RWPE2 (cell line): ENCODE results near the gene CHADL.

ENCODE experiments used
- ATAC-seq: fragments of 200-7000 bp; cut with Tn5 transposase; 3 replicates; pipeline ENCODE4 v1.9.1; 2021; ENCODE audit warnings: low read depth
- DNase-seq: peaks from one replicate; pipeline ENCODE4 v3.0.0-alpha.2; 2020; ENCODE audit warnings: low spot score
- H3K27ac ChIP-seq: fragments of 450-650 bp; 2 replicates; pipeline ENCODE4 v1.5.1; 2017; ENCODE audit warnings: mild to moderate bottlenecking; ENCODE audit not compliant: poor library complexity, severe bottlenecking
- H3K27me3 ChIP-seq: fragments of 250-450 bp; sonication (Bioruptor Pico); 2 replicates; pipeline ENCODE4 v1.5.1; 2021; ENCODE audit warnings: mild to moderate bottlenecking, moderate library complexity; ENCODE audit not compliant: insufficient read depth, poor library complexity, severe bottlenecking
- H3K36me3 ChIP-seq: fragments of 250-450 bp; sonication (Bioruptor Pico); 2 replicates; pipeline ENCODE4 v1.5.1; 2020; ENCODE audit warnings: low read depth, mild to moderate bottlenecking, moderate library complexity
- H3K4me1 ChIP-seq: fragments of 250-450 bp; sonication (Bioruptor Pico); 2 replicates; pipeline ENCODE4 v1.5.1; 2021; ENCODE audit warnings: mild to moderate bottlenecking, moderate library complexity; ENCODE audit not compliant: insufficient read depth, poor library complexity, severe bottlenecking
- H3K4me3 ChIP-seq: fragments of 250-450 bp; sonication (Bioruptor Pico); 2 replicates; pipeline ENCODE4 v1.5.1; 2021; ENCODE audit warnings: mild to moderate bottlenecking, moderate library complexity; ENCODE audit not compliant: severe bottlenecking
- H3K9me3 ChIP-seq: fragments of 250-450 bp; sonication (Bioruptor Pico); 2 replicates; pipeline ENCODE4 v1.5.1; 2021; ENCODE audit warnings: mild to moderate bottlenecking, moderate library complexity; ENCODE audit not compliant: severe bottlenecking
- TF ChIP-seq, protein P1 (sequence below): fragments of 450-650 bp; IDR thresholded peaks from one replicate; pipeline ENCODE4 v1.5.1; 2017; ENCODE audit warnings: mild to moderate bottlenecking, moderate library complexity; ENCODE audit not compliant: poor library complexity, severe bottlenecking

CHADL gene

DNA sequence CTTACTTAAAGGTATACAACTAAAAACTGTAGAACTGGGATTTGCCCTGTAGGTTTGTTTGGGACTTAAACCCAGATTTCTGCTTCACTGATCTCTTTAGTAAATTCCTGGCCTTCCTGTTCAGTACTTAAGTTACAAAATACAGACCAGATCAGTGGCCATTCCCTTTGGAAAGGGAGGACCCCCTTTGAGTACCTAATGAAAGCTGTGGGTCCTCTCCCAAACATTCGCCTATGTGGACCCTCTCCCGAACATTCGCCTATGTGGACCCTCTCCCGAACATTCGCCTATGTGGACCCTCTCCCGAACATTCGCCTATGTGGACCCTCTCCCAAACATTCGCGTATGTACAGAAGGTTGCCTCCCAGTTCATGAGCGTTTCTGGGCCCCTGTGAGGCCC is 25.3 kb downstream of the CHADL start:
- no peak overlapping the region for H3K4me3 ChIP-seq
- no peak overlapping the region for H3K27ac ChIP-seq
- no peaks in the 10 kb centered on the region for H3K27me3 ChIP-seq
- no peaks in the 10 kb centered on the region for H3K9me3 ChIP-seq
- peaks cover 45% of the 10 kb centered on the region for H3K36me3 ChIP-seq
- no peak for DNase-seq
- ATAC-seq, result no peak
- peaks cover 20% of the 10 kb centered on the region for H3K4me1 ChIP-seq
- TF ChIP-seq, protein P1, sequence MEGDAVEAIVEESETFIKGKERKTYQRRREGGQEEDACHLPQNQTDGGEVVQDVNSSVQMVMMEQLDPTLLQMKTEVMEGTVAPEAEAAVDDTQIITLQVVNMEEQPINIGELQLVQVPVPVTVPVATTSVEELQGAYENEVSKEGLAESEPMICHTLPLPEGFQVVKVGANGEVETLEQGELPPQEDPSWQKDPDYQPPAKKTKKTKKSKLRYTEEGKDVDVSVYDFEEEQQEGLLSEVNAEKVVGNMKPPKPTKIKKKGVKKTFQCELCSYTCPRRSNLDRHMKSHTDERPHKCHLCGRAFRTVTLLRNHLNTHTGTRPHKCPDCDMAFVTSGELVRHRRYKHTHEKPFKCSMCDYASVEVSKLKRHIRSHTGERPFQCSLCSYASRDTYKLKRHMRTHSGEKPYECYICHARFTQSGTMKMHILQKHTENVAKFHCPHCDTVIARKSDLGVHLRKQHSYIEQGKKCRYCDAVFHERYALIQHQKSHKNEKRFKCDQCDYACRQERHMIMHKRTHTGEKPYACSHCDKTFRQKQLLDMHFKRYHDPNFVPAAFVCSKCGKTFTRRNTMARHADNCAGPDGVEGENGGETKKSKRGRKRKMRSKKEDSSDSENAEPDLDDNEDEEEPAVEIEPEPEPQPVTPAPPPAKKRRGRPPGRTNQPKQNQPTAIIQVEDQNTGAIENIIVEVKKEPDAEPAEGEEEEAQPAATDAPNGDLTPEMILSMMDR, result no peak

DNA sequence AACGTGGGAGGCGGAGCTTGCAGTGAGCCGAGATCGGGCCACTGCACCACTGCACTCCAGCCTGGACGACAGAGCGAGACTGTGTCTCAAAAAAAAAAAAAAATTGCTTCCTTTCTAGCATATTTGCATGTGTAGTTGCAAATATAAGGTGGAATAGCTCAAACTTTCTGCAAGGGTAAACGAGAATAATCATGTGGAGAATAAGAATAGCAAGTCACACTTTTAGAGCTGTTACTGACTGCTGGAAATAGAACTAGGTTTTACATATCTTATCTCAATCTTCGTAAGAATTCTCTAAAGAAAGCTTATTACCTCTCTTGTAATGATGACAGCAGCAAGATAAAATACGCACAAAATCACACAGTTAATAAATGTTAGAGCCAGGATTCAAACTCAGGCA is 34.0 kb downstream of the CHADL start:
- Histone ChIP-seq H3K4me3 (no peak overlapping the region), H3K27ac (no peak overlapping the region), H3K36me3 (peaks cover 25% of the 10 kb centered on the region), H3K27me3 (no peaks in the 10 kb centered on the region), H3K4me1 (no peaks in the 10 kb centered on the region), H3K9me3 (no peaks in the 10 kb centered on the region)
- no peak for ATAC-seq
- no peak for DNase-seq
- TF ChIP-seq, protein P1, result no peak

DNA sequence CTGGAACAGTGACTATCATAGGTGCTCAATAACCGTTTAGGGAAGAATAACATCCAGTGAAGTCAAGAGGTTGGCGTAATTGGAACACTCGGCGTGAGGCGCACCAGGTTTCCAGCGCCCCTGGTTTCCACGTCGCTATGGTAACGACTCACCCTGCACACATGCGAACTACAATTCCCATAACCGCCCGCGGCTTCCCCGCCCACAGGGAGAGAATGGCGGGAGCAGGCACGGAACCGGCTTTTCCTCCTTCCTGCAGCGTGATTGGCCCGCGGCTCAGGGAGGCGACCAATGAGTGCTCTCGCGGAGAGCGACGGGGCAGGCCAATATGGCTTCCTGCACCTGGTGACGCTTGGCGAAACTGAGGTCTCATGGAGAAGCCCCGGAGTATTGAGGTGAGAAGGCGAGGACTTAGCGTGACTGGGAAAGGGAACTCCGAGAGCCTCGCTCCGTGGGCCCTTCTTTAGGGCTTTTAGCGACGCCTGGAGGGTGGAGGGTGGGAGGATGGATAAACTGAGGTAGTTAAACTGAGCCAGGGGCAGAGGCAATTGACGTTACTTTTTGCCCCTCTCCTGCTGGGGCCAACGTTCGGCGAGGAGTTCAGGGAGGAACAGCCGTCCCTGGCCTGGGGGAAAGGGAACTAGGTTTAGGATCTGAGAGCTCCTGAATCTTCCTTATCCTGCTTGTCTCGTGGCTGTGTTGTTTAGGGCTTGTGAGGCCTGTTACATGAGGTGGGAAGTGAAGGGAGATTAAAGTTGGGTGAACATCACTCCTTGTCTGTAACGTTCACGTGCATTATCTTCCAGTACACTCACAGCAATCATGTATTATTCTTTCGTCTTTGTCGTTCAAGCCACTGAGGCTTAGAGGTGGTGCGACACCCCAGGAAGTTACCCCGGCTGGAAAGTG is 35.5 kb downstream of the CHADL start, which contains the start of gene L3MBTL2:
Gene L3MBTL2 (plus strand): TSS at position 321 of the 909 bp plus-strand sequence. CDS start 51 bp downstream, at position 372.
- peak; percentile 97 for DNase-seq
- ATAC-seq, result peak; percentile 100
- peaks cover 19% of the 10 kb centered on the region for H3K36me3 ChIP-seq
- no peaks in the 10 kb centered on the region for H3K9me3 ChIP-seq
- H3K27me3 ChIP-seq, result no peaks in the 10 kb centered on the region
- TF ChIP-seq, protein P1, result no peak
- H3K27ac ChIP-seq, result peak within 1 kb of the TSS; percentile 20
- H3K4me1 ChIP-seq, result no peaks in the 10 kb centered on the region
- peak within 1 kb of the TSS; percentile 52 for H3K4me3 ChIP-seq

DNA sequence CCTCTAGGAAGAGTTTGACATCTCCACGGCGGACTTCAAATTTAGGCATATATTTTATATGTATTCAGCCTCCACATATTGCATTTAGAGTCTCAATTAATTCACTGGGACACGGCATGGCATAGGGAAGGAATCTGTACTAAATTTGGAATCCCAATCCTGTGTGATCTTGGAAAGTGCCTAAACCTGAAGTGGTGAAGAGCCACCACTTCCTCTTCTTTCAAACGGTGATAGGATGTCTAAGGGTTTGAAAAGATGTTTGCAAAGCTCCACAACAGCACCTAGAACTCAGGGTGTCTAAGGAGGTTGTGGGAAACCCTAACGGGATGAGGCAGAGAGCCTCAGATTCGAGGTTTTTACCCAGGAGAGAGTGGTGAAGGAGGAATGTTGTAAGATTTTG is 36.7 kb downstream of the CHADL start:
- no peaks in the 10 kb centered on the region for H3K27me3 ChIP-seq
- no peak overlapping the region for H3K4me3 ChIP-seq
- no peak overlapping the region for H3K27ac ChIP-seq
- peaks cover 9% of the 10 kb centered on the region; the same call in 1 of the 2 replicates for H3K36me3 ChIP-seq
- H3K4me1 ChIP-seq, result no peaks in the 10 kb centered on the region
- TF ChIP-seq, protein P1, result no peak
- DNase-seq (no peak), ATAC-seq (no peak)
- no peaks in the 10 kb centered on the region for H3K9me3 ChIP-seq

DNA sequence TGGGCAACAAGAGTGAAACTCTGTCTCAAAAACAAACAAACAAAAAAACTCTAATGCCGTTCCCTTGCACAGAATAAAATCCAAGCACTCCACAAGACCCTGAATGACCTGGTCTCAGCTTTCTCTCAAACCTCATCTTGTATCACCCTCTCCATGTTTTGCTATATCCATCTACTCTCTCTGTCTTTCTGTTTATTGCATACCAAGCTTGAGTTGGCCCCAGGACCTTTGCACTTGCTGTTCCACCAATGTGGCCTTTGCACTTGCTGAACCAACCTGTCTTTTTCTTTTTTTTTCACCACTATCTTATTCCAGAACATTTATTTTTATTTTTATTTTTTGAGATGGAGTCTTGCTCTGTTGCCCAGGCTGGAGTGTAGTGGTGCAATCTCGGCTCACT is 37.6 kb downstream of the CHADL start:
- H3K4me1 ChIP-seq, result no peaks in the 10 kb centered on the region

More for the DNA sequence above, 37.6 kb downstream of the CHADL start:
- Histone ChIP-seq H3K4me3 (no peak overlapping the region), H3K27ac (no peak overlapping the region), H3K27me3 (no peaks in the 10 kb centered on the region), H3K9me3 (no peaks in the 10 kb centered on the region), H3K36me3 (peaks cover 1% of the 10 kb centered on the region; the same call in 1 of the 2 replicates)
- ATAC-seq (no peak), DNase-seq (no peak)
- TF ChIP-seq, protein P1, result no peak
